ENCODE results near the gene SLC28A1.
"Not testable (repeated sequence)": the region's sequence is repeated elsewhere in the genome, so short reads cannot be mapped to it uniquely, and the experiment has no call there.

Gene SLC28A1

DNA sequence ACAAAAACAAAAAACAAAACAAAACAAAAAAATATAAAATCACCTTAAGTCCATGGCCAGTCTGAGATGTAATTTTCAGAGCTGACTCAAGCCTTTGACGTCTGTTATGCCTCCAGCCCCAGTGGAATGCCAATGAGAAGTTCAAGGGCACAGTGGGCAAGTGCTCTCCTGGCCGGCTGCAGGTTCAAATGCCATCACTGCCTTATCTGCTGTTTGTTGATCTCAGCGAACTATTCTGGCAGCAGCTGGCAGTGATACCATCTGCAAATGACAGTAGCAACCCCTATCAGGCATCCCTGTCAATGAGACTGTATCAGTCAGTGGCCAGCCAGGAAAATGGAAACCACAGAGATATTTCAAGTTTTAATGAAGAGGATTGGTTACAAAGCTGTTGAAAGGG, 86.4 kb downstream of the SLC28A1 start:
- DNase-seq (ENCODE audit: low read depth, low spot score): no peak

DNA sequence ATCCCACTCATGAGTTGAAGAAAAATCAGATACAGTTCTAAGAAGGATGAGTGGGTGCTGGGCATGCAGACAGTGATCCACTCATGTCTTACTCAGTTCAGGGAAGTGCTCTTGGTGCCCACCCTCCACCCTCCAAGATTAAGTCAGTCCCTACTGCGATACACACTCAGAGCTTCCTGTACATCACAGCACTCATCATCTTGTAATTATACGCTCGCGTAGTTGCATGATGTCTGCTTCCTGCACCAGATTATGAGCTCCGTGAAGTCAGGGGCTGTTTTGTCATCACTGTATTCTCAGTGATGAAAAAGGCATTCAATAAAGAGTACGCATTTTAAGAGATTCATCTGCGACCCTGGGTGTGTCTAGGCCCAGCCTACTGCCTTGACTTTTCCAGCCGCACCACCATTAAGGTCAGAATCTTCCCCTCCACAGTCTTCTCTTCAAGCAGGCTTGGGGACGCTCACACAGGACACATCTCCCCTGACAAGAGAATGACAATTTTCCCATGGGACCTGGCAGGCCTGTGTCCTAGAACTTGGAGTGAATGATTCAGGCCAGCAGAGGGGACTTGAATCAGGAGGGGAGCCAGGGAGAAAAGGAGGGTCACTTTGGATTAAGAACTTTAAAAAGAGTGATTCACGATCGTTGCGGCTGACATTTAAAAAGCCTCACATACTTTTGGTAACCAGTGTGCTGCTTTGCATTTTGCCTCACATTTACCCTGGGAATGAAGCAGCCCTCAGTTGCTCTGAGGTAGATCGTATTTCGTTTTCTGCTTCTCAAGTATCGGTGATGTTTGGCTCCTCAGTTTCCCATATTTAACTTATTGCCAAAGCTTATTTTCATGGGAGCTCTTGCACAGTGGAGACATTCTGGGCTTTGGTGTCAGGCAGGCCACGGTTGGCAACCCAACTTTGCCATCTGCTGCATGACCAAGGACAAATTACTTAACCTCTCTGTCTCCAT, 89.3 kb downstream of the SLC28A1 start:
- DNase-seq (ENCODE audit: low read depth, low spot score): no peak

DNA sequence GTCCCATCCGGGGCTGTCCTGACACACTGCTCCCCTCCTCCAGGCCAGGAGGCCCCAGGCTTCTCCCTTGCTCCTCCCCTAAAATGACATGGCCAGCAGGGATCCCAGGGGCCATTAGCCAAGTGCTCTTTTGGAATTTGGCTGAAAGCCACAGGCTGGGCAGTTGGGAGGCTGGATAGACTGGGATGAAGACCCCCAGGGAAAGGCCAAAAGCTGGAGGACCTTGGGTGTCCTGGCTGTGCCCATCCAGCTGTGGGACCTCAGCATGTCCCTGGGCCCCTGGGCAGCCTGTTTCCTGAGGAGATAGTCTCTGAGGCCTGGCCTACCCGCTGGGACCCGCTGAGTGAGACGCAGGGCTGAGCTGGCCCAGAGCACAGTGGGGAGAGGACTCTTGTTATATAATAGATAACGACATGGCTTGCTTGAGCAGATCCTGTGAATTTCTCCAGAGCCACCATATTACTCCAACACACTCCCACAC, 91.4 kb downstream of the SLC28A1 start:
- no peak for DNase-seq (ENCODE audit: low read depth, low spot score)

DNA sequence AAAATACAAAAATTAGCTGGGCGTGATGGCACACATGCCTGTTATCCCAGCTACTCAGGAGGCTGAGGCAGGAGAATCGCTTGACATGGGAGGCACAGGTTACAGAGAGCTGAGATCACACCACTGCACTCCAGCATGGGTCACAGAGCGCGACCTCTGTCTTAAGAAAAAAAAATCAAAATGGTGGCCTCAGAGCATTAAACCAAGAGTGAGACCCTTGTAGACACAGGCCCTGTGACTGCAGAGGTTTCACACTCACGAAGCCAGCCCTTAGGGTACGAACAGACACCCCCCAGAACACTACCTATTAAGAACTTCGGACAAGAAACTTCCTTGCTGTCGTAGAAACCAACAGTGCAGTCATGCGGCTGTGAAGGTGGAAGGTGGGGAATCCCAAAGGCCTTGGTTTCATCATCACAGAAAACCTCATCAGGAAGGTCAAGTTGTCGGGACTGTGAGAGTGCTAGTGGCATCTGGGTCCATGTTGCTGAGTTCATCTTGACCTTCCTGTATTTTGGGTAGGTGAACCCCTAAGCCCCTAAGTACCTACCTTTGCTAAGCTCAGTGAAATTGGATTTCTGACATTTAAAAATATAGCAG, 92.4 kb downstream of the SLC28A1 start:
- no peak for DNase-seq (ENCODE audit: low read depth, low spot score)

DNA sequence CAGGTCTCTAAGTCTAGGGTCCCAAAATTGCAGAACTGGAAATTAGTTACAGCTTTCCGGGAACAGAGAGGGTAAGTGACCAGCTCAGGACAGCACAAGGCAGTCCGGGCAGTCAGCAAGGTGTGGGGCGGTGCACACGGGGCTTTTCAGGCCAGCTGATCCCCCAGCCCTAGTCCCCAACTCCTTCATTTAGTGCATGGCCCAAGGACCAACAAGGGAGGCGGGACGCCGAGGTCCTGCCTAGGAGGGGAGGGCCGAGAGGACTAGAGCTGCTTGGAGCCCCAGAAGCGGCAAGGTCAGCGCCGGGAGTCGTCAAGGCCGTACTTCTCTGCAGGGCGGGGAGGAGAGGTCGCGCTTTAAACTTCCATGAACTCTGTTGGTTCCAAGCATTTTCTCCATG, 95.2 kb downstream of the SLC28A1 start:
- DNase-seq (ENCODE audit: low read depth, low spot score): no peak

DNA sequence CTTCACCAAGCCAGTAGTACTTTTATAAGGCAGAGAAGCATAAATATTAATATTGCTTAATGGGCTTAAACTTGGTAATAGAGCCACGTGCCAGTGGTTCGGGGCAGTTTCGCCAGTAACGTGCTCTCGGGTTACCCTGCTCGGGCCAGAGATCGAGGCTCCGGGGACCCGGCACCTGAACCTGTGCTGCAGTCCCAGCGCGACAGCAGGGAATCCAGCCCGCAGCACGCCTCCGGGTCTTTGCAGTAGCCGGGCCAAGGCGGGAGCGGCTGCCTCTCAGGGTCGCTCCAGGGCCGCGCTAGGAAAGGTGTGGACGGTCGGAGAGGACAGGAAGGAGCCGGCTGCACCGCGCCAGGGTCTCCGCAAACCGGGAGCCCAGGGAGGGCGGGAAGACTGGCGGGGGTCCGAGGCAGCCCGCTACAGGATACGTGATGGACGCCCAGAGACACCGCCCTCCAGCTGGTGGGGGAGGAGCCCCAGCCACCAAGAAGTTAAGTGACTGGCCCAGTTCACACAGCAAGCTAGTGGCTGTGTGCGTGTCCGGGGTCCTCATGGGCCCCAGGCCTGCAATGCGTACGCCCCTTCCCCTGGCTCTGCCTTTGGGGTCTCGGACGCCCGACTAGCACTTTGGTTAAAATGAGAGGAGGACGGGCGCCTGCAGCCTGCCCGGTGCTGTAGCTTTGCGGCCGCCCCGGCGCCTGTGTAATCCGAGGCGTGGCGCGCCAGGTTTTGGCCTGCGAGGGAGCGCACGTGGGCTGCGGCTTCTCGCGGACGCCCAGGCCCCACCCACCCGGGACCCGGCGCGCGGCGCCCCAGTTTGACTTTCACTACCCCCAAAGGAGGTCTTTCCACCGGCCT, 96.0 kb downstream of the SLC28A1 start:
- peak; percentile 76 for DNase-seq (ENCODE audit: low read depth, low spot score)

DNA sequence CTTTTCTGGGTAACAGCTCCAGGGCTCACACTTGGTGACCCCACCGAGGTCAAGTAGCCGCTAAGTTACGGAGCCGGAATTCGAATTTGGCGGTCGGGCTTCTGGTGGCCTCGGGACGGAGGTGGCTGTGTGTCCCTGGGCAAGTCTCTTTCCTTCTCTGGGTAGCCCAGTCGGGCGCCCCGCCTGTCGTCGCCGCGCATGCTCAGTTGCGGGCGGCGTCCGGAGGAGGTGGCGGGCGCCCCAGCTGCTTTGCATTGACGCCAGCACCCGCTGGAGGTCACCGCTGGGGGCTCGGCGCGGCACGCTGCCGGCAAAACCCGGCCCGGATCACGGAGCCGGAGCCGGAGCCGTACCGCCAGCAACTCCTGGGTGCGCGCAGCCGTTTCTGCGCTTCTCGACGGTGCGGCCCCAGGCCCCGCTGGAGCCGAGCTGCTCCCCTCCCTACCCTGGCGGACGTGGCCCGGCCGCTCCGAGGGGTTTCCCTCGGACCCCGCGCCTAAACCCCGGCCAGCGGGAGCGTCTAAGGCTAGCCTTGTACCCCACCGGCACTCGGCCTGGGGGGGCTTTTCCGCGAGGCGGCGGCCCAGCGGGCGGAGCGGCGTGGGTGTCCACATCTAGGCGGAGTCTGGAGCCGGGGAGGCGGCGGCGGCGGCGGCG, 96.7 kb downstream of the SLC28A1 start:
- peak; percentile 92 for DNase-seq (ENCODE audit: low read depth, low spot score)

DNA sequence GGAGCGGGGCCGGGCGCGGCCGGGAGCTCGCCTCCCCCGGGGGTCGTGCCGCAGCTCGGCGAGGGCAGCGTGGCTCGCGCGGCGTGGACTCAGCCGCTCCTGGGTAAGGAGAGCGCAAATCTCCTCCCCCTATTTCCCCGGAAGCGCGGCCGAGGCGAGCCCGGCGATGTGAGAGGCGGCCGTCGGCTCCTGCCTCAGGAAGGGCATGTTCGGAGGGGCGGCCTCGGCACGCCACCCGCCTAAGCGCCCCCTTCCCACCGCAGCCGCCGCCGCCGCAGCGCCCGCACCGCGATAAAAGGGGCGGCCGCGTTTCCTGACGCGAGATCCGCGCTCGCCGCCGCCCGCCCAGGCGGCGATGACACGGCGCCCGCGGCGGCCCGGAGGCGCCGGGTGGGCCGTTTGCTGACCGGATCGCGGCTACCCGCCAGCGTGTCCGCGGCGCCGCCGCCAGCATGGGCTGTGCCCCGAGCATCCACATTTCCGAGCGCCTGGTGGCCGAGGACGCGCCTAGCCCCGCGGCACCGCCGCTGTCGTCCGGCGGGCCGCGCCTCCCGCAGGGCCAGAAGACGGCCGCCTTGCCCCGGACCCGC, 97.3 kb downstream of the SLC28A1 start, which contains the start of gene PDE8A:
Gene PDE8A, plus strand, starts transcription at position 146 of the 590 bp plus-strand sequence. Its CDS starts 307 bp downstream, at position 453.
- peak; percentile 10 for DNase-seq (ENCODE audit: low read depth, low spot score)

DNA sequence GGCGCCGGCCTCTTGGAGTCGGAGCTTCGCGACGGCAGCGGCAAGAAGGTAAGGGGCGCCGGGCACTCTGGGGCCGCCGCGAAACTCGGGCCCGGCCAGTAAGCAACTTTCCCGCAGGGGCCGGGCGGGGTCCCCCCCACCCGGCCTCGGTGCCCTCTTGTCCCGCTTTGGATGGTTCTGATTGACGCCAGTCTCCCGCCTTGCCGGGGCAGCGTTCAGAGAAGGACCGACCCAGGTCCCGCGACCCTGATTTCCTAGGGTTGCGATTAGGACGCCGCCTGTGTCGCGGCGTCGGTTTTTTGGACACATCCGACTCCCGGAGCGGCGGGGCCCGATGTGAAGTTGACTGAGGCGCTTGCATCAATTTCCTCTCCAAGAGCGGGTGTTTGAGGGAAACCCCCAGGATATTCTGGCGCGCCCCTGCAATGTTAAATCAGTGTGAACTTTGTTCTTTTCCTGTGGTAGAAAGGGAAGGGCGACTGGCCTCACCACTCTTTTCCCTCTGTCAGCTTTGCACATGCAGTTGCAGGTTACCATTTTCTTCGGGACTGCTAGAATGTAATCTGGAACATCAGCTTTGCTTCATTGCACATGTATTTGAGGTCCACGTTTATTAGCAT, 97.9 kb downstream of the SLC28A1 start:
- no peak for DNase-seq (ENCODE audit: low read depth, low spot score)

DNA sequence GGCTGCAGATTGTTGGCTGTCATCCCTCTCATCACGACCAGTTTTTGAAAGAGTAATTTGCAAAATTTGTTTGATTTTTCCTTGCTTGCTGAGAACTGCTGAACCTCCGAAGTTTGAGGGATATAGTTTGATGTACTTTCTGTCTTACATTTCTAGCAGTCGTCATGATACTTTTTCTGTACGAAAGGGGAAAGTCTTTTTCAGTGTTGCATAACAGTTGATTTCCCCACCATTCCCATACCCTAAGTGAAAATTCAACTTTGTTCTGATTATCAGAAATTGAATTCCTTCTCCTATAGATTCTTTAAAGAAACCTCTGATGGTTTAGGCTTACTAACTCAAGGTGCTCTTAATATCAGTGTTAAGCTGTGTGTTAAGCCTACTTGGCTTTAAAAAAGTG, 98.8 kb downstream of the SLC28A1 start:
- DNase-seq (ENCODE audit: low read depth, low spot score): no peak

DNA sequence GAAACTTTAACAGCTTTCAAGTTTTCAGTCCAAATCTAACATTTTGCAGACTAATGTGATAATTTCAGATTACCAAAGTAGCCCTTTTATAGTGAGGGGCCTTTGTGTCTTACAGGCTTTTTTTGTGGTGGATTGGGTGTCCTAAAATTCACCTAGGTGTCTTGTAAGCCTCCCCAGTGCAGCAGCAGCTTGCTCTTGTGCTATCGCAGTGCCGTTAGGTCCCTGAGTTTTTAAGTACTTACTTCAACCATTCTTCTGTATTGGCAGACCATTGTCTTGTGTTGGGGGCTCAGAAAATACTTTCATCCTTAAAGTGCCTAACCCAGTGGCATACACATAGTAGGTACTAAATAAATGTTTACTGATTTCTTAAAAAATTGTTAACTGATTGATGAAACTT, 99.2 kb downstream of the SLC28A1 start:
- no peak for DNase-seq (ENCODE audit: low read depth, low spot score)

DNA sequence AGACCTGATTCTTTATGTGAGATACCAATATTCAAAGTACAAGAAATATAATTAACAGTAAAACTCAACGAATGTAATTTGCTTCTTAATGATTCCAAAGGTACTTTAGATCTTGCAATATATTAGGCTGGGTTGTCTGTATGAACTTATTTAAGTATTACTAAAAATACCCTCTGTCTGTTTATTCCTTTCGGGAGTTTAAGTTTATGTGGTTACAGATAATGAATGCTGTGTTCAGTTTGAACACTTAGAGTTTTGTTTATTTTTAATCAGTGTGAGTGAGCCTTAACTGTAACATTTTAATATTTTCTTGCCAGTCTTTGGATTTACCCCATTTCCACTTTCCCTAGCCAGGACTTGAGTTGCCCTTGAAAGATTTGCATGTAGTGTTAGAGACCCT, 100.7 kb downstream of the SLC28A1 start:
- DNase-seq (ENCODE audit: low read depth, low spot score): no peak

DNA sequence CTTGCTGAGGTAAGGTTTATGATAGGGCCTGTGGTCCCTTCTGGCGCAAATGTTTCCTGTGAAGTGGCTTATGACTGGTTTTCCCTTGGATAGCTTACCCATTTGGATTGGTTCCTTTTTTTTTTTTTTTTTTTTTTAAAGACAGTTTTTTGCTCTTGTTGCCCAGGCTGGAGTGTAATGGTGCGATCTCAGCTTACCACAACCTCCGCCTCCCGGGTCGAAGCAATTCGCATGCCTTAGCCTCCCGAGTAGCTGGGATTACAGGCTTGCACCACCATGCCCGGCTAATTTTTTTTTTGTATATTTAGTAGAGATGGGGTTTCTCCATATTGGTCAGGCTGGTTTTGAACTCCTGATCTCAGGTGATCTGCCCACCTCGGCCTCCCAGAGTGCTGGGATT, 102.9 kb downstream of the SLC28A1 start:
- not testable (repeated sequence) for DNase-seq (ENCODE audit: low read depth, low spot score)

DNA sequence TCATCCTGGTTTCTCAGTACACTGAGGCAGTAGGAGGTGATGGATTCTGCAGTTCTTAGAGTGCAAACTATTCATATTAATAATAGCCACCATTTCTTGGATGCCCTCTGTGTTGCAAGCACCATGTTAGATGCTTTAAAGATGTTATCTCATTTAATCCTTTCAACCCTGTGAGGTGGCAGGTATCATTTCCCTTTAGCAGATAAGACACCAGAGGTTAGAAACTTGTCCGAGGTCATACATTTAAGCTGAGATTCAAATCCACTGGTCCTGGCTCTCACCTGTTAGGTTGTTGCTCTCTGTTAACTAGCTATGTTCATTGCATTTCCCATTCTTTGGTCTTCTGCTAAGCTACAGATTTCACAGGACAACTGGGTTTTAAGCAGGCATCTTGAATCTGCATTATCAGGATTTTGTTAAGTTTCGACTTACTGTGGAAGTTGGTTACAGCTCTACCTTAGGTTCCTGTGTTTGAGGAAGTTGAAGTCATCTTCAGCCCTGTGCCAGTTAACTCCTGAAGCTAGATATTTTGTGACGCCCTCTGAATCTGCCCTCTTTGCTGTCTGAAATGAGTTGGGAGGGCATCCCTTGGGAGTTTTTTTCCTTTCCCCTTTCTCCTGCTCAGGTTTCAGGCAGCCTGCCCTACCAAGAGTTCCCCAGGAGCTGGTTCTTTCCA, 103.6 kb downstream of the SLC28A1 start:
- DNase-seq (ENCODE audit: low read depth, low spot score): no peak

DNA sequence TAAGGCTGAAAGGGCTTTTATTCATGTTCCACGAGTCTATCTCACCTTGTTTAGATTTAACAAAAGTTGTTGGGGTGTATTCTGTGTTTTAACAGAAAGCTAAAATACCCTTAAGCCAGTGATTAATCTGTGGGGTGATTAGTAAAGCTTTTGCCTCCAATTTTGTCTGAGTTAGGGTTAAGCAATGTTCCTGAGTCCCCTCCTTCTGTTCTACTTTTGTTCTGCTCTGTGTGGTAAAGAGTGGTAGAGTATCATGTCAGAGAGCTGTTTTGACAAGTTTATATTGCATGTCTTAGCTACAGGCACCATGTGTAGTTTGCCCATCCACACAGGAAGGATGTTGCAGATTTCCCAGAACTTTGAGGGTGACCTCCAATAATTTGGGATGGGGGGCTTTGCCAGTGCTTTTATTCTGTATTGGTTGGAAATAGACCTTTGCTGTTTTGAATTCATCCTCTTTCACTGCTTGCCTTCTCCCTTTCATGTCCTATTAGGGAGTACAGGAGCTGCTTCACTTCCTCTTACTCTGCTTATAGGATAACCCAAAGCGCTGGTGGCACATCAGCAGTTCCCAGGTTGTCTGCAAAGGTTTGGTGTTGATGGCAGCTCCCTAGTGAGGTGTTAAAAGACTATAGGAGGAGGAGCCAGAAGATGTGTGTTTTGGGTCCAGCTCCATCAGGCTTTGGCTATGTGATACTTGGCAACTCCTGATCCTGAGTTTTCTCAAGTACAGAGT, 104.6 kb downstream of the SLC28A1 start:
- DNase-seq (ENCODE audit: low read depth, low spot score): no peak

DNA sequence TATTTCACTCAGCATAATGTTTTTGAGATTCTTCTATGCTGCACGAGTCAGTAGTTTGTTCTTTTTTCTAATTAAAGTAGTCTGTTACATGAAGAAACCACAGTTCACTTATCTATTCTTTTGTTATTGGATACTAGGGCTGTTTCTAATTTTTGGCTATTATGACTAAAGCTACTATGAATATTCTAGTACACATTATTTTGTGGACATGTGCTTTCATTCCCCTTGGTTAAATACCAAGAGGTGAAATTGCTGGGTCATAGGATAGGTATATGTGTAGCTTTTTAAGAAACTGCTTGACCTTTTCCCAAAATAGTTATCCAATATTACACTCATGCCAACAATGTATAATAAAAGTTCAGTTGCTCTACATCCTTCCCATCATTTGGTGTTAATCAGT, 106.0 kb downstream of the SLC28A1 start:
- no peak for DNase-seq (ENCODE audit: low read depth, low spot score)

DNA sequence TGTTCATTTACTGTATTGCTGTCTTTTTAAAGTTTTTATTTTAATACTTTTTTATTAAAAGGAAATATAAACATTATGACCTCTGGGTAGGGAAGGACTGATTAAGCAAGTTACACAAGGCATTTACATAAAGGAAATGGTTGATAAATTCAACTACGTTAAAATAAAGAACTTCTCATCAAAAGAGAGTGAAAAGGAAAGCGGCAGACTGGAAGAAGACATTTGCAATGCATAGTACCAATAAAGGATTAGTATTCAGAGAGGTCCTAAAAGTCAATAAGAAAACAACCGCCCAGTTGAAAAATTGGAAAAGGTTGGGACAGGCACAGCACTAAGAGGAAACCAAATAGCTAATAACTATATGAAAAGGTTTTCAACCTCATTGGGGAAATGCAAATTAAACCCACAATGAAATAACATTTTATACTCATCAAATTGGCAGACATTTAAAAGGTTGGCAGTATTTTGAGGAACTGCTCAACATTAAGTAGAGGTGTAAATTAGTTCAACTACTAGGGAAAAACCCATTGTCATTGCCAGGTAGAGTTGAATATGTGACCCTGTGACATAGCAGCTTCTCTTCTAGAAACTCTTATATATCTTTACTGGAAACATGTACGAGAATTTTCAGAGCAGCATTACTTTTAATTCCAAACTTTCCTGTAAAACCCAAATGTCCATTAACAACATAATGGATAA, 106.7 kb downstream of the SLC28A1 start:
- no peak for DNase-seq (ENCODE audit: low read depth, low spot score)

DNA sequence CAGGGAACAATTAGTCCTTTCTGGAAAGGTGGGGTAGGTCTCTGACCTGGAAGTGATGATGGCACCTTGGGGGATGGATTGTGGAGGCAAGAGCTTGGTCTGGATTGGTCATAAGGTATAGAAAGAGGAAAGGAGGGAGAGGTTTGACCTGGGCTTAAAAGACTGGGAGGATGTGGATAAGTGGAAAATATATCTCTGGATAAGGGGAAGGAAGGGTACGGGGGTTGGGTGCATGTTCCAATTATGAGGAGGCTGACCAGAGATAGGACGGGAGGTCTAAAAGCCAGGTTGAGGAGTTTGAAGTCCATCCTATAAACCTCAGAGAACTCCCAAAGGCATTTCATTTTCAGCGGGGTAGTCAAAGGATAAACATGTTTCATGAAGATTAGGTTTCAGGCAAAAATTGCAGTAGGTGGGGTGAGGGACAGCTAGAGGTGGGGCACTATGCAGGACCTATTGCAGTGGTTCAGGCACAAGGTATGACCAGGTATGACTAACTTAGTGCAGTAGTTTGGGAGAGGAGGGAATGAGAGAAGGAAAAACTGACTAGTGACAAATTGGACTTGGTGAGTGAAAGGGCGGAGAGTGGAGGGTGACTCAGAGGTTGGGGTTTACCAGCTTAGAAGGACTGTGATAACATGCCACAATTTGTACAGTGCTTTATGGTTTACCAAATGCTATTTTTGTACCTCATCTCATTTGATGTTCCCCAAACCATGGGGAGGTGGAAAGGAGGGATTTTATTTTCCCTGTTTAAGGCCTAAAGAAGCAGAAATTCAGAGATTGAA, 107.9 kb downstream of the SLC28A1 start:
- DNase-seq (ENCODE audit: low read depth, low spot score): no peak
